ENCODE data around the gene TMC1.
A peak's percentile ranks its signal among the peaks of the same experiment; 100 is the strongest.
"Not testable (repeated sequence)": the region's sequence is repeated elsewhere in the genome, so short reads cannot be mapped to it uniquely, and the experiment has no call there.

Gene TMC1

GRCh38 chr9:72526901-72527800 is 5.7 kb downstream of the TMC1 start:
- DNase-seq = peak; percentile 73

GRCh38 chr9:72527801-72528195 is 6.4 kb downstream of the TMC1 start:
- DNase-seq = no peak

DNA sequence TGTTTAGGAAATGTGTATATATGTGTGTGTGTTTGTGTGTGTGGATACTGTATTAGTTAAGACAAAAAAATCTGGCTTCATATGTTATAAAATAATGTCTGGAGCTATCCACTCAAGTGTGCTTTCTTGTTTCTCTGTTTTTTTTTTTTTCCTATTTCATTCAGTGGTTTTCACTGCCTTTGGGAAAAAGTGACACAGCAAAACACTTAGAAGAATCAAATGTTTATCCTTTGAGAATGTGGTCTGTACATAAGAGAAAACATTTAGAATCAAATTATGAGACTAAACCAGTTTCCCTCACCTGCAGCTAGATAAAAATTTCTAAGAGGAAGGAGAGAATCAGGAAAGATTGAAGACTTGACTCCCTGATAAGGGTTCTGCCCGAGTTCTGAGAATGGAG is 8.1 kb downstream of the TMC1 start:
- no peak for DNase-seq

GRCh38 chr9:72533322-72533721 is 11.9 kb downstream of the TMC1 start:
- DNase-seq = no peak

GRCh38 chr9:72534931-72535330 is 13.5 kb downstream of the TMC1 start:
- DNase-seq = no peak

DNA sequence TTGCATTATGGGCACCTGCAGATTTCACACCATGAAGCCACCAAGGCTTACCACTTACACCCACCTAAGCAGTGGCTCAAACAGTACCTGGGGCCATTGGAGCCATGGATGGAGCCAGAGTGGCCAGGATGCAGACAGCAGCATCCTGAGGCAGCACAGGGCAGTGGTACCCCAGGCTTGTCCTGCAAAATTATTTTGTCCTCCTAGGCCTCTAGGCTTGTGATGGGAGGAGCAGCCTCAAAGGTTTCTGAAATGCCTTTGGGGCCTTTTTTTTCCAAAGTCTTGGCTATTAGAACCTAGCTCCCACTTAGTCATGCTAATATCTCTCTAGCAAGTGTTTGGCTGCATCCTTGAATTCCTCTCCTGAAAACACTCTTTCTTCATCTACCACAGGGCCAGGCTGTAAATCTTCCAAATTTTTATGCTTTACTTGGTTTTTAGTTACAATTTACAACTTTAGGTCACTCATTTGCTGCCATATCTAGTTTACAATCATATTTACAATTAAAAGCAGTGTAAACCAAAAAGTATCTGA is 15.7 kb downstream of the TMC1 start:
- no peak for DNase-seq

- no peak for DNase-seq
Observed at GRCh38 chr9:72537671-72538070, 16.3 kb downstream of the TMC1 start.

GRCh38 chr9:72538921-72539702 is 17.7 kb downstream of the TMC1 start:
- no peak for DNase-seq

GRCh38 chr9:72539824-72540347 is 18.5 kb downstream of the TMC1 start:
- no peak for DNase-seq

DNA sequence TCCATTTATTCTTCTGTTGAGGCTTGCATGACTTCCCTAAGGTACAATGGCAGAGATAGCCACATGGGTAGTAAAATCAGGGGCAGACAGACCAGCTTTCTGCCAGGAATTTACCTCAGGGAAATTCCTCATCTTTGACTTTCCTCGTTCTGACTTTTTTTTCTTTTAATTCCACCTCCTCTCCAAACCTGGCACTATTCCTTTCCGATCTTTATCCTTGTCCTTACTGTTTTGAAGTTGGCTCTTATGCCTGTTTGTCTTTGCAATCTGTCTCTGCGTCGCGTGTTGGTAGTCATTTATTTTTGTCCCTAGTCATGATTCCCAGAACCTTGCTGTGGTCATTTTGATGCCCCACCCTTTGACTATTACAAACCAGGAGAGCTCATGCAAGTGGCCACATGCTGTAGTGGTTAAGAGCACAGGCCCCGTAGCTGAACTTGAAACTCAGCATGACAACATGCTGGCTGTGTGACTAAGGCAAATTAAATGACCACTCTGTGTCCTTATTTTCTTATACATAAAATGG is 19.0 kb downstream of the TMC1 start:
- no peak for DNase-seq

GRCh38 chr9:72542537-72542833 is 21.1 kb downstream of the TMC1 start:
- DNase-seq = not testable (repeated sequence)

DNA sequence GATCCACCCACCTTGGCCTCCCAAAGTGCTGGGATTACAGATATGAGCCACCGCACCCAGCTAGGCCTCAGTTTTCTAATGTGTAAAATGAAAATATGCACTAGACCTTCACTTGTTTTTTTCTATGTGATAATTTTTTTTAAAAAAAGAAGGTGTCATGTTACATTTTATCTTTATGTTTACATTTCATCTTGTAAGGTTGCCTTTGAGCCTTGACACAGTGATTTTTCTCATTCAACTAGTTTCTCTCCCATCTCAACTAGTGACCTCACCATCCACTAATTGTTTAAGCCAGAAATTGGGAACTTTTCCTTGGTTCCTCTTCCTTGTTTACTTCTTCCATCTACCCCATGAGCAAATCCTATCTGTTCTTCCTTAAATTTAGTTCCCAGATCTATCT is 21.5 kb downstream of the TMC1 start:
- no peak for DNase-seq

GRCh38 chr9:72551306-72551705 is 29.9 kb downstream of the TMC1 start:
- DNase-seq = no peak

- no peak for DNase-seq
Observed at GRCh38 chr9:72552356-72552755, 30.9 kb downstream of the TMC1 start.

DNA sequence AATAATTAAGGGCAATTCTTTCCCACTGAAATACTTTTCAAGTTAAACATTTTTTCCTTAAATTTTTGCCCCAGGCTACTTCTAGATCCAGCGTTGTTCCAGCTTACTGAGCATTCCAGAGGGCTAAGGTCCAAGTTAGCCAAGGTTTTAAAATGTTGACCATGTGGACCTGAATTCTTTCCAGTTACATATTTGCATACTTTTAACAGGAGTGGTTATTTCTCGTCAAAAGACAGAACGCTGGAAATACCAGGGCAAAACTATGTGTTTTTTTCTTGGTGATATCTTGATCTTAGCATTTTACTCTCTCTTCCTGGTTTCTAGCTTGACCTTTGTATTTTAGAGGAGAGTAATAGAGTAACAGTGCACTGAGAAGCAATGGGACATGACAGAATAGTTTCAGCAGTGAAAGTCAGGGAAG is 32.8 kb downstream of the TMC1 start:
- DNase-seq = no peak

DNA sequence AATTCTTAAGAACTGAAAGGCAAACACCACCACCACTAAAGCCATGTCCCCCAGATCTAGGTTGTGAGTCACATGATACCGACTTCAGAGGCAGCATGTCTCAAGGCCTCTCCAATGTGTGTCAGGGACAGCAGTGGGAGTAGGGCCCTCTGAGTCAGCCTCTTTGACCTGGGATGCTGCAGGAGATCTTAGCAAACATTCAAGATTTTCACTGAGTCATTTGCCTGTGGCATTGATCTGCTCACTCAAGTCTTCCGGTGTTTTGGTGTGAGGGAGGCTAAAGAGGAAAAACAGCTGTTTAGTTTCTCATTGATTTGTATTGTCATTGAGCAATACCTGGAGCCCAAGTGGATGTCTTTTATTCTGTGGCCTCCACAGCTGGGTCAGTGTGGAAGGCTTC is 36.1 kb downstream of the TMC1 start:
- DNase-seq = no peak

- no peak for DNase-seq
Observed at GRCh38 chr9:72560086-72560485, 38.7 kb downstream of the TMC1 start.

GRCh38 chr9:72563806-72564205 is 42.4 kb downstream of the TMC1 start:
- no peak for DNase-seq

GRCh38 chr9:72564479-72565281 is 43.3 kb downstream of the TMC1 start:
- no peak for DNase-seq

DNA sequence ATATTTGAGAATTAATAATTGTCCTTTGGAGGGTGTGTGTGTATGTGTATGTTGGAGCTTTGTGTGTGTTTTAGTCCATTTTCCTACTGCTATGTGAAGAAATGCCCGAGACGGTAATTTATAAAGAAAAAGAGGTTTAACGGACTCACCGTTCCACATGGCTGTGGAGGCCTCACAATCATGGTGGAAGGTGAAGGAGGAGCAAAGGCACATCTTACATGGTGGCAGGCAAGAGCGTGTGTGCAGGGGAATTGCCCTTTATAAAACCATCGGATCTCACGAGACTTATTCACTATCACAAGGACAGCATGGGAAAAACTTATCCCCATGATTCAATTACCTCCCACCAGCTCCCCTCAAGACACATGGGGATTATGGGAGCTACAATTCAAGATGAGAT is 44.1 kb downstream of the TMC1 start:
- DNase-seq = no peak

- DNase-seq = no peak
Observed at GRCh38 chr9:72574156-72574810, 52.9 kb downstream of the TMC1 start.

DNA sequence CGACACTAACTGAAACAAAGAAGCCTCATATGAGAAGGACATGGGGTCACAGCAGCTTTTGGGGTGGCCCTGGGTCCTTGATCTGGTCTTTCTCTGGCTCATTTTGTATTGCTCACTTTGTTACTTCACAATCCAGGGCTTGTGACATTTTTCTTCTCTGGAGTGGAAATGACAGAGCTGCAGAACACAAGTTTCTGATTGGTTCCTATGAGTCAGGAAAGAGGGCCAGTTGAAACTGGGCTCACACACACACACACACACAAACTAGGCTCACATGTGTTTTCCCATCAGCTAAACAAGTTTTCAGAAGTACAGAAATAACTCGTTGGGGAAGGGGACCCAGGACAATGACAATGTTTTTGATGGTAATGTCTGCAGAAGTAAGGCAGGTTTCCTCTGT is 54.3 kb downstream of the TMC1 start:
- no peak for DNase-seq
